ENCODE measurements around the gene NELFA.

NELFA gene

GRCh38 chr4:2043396-2044118, 34.8 kb upstream of the NELFA start:
- no peak overlapping the region for H3K27ac ChIP-seq (ENCODE audit: poor library complexity, severe bottlenecking)
- H3K9me3 ChIP-seq (ENCODE audit: severe bottlenecking), result no peaks in the 10 kb centered on the region
- ATAC-seq (ENCODE audit: low read depth) (no peak), DNase-seq (ENCODE audit: low spot score) (no peak)
- no peak for TF ChIP-seq CTCF (IDR thresholded peaks at IDR 0.05; ENCODE audit: poor library complexity, severe bottlenecking)
- no peaks in the 10 kb centered on the region for H3K4me1 ChIP-seq (ENCODE audit: insufficient read depth, poor library complexity, severe bottlenecking)
- no peak overlapping the region for H3K4me3 ChIP-seq (ENCODE audit: severe bottlenecking)
- no peaks in the 10 kb centered on the region for H3K36me3 ChIP-seq (ENCODE audit: low read depth)
- peaks cover 23% of the 10 kb centered on the region for H3K27me3 ChIP-seq (ENCODE audit: insufficient read depth, poor library complexity, severe bottlenecking)

DNA sequence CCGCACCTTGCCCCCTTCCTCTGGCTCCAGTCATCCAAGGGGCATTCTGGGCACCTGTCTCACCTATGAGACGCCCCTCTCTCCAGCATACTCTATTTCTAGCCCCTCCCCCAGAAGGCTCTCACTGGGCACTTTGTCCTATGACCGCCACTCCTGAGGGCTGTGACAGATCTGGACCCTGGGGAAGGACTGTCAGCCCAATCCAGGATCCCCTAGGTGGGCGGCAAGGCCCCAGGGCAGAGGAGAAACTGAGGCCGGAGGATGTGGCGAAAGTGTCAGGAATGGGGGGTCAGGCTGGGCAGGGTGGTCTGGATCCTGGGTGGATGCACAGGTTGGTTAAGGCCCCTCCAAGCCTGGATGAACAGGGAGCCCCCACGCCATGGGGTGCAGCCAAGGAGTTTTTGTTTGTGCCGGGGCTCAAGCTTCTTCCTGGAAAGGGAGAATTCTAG, 34.2 kb upstream of the NELFA start:
- ATAC-seq (ENCODE audit: low read depth) (no peak), DNase-seq (ENCODE audit: low spot score) (no peak)
- no peak overlapping the region for H3K27ac ChIP-seq (ENCODE audit: poor library complexity, severe bottlenecking)
- H3K36me3 ChIP-seq (ENCODE audit: low read depth), result no peaks in the 10 kb centered on the region
- no peaks in the 10 kb centered on the region for H3K4me1 ChIP-seq (ENCODE audit: insufficient read depth, poor library complexity, severe bottlenecking)
- H3K4me3 ChIP-seq (ENCODE audit: severe bottlenecking), result no peak overlapping the region
- no peak for TF ChIP-seq CTCF (IDR thresholded peaks at IDR 0.05; ENCODE audit: poor library complexity, severe bottlenecking)
- H3K27me3 ChIP-seq (ENCODE audit: insufficient read depth, poor library complexity, severe bottlenecking), result peaks cover 23% of the 10 kb centered on the region
- no peaks in the 10 kb centered on the region for H3K9me3 ChIP-seq (ENCODE audit: severe bottlenecking)

DNA sequence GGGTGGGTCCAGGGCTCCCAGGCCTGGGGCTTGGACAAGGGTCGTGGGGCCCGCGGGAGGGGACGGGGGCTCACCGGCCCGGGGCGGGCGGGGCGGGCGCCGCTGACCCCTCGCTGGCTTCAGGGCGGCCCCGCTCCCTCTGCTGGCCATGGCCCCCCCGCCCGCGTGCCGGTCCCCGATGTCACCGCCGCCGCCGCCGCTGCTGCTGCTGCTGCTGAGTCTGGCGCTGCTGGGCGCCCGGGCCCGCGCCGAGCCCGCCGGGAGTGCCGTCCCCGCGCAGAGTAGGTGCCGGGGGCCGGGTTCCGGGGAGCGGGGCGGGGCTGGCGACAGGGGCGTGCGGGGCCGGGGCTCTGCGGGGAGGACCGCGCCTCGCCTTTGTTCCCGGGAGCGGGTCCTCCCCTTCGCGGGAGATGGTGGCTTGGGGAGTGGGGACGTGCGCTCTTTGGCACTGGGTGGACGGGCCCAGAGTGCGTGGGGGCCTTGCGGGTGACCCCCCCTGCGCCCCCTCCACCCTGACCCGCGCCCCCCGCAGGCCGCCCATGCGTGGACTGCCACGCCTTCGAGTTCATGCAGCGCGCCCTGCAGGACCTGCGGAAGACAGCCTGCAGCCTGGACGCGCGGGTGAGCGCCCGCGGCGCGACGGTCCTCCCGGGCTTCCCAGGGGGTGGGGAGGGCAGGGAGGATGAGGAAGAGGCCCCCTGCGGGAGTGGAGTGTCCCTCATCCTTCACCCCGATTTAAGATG, 33.6 kb upstream of the NELFA start:
- no peak for TF ChIP-seq CTCF (IDR thresholded peaks at IDR 0.05; ENCODE audit: poor library complexity, severe bottlenecking)
- DNase-seq (ENCODE audit: low spot score) (no peak), ATAC-seq (ENCODE audit: low read depth) (no peak; the same call in 2 of the 3 replicates)
- H3K27ac ChIP-seq (ENCODE audit: poor library complexity, severe bottlenecking), result no peak overlapping the region
- no peaks in the 10 kb centered on the region for H3K36me3 ChIP-seq (ENCODE audit: low read depth)
- H3K4me1 ChIP-seq (ENCODE audit: insufficient read depth, poor library complexity, severe bottlenecking), result no peaks in the 10 kb centered on the region
- H3K27me3 ChIP-seq (ENCODE audit: insufficient read depth, poor library complexity, severe bottlenecking), result peaks cover 23% of the 10 kb centered on the region
- H3K4me3 ChIP-seq (ENCODE audit: severe bottlenecking), result peak overlapping the region; percentile 56
- H3K9me3 ChIP-seq (ENCODE audit: severe bottlenecking), result no peaks in the 10 kb centered on the region

- peak overlapping the region; percentile 56 for H3K4me3 ChIP-seq (ENCODE audit: severe bottlenecking)
- H3K9me3 ChIP-seq (ENCODE audit: severe bottlenecking), result no peaks in the 10 kb centered on the region
- H3K36me3 ChIP-seq (ENCODE audit: low read depth), result no peaks in the 10 kb centered on the region
- TF ChIP-seq CTCF (IDR thresholded peaks at IDR 0.05; ENCODE audit: poor library complexity, severe bottlenecking), result no peak
- no peaks in the 10 kb centered on the region for H3K4me1 ChIP-seq (ENCODE audit: insufficient read depth, poor library complexity, severe bottlenecking)
- ATAC-seq (ENCODE audit: low read depth) (peak; percentile 56), DNase-seq (ENCODE audit: low spot score) (peak; percentile 80)
- H3K27ac ChIP-seq (ENCODE audit: poor library complexity, severe bottlenecking), result no peak overlapping the region
- H3K27me3 ChIP-seq (ENCODE audit: insufficient read depth, poor library complexity, severe bottlenecking), result peaks cover 23% of the 10 kb centered on the region
Measured at GRCh38 chr4:2041239-2042130, 32.7 kb upstream of the NELFA start.
